GM20000 (cell line): ENCODE data around the gene LCE1C.

Source experiments
- DNase-seq: peaks from one replicate; pipeline ENCODE4 v3.0.0; 2012; ENCODE audit warnings: low spot score
- TF ChIP-seq, protein P1 (sequence below): IDR thresholded peaks from 2 replicates; pipeline ENCODE4 v1.5.1; 2012; ENCODE audit warnings: mild to moderate bottlenecking, control low read depth; ENCODE audit errors: extremely low read depth, missing control alignments

Gene LCE1C, protein sequence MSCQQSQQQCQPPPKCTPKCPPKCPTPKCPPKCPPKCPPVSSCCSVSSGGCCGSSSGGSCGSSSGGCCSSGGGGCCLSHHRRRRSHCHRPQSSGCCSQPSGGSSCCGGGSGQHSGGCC

DNA sequence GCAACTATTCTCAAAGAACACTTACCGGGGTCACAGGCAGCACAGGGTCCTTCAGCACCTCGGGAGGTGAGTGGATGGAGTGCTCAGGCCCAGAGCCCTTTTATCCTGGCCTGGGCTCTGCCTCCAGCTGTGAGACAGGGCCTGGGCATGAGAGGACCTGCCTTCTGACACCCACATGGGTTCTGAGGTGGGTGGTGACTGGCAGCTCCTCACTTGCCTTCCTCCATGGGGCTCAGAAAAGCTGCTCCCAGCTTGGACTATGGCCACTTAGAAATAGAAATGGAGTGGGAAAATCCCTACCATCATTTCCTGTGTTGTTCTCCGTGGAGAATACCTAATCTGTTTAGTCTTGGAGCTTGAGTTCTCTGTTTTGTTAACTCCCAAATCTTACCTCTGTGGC lies at the start of gene LCE1C:
TSS of gene LCE1C (minus strand) at position 76 of the 400 bp plus-strand sequence. CDS start 1,173 bp downstream, outside the sequence.
- no peak for DNase-seq
- TF ChIP-seq, protein P1, sequence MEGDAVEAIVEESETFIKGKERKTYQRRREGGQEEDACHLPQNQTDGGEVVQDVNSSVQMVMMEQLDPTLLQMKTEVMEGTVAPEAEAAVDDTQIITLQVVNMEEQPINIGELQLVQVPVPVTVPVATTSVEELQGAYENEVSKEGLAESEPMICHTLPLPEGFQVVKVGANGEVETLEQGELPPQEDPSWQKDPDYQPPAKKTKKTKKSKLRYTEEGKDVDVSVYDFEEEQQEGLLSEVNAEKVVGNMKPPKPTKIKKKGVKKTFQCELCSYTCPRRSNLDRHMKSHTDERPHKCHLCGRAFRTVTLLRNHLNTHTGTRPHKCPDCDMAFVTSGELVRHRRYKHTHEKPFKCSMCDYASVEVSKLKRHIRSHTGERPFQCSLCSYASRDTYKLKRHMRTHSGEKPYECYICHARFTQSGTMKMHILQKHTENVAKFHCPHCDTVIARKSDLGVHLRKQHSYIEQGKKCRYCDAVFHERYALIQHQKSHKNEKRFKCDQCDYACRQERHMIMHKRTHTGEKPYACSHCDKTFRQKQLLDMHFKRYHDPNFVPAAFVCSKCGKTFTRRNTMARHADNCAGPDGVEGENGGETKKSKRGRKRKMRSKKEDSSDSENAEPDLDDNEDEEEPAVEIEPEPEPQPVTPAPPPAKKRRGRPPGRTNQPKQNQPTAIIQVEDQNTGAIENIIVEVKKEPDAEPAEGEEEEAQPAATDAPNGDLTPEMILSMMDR: no peak

DNA sequence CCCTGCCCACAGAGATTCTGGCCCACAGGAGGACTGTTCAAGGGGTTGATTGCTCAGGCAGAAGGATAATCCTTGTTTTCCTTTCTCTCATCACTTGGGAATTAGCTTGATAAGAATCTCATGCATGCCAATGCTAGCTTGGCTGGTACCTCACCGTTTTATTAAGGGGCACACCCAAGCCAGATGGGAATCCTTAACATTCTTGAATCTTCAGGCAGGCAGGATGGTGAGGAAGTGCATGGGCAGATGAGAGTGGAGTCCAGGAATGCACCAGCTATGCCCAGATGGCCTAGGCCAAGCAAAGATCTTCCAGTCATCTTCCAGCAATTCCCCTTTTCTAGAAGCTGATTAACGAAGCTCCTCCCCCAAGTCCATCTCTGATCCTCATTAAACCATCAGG lies 49.2 kb upstream of the LCE1C start:
- no peak for DNase-seq
- TF ChIP-seq, protein P1: no peak

DNA sequence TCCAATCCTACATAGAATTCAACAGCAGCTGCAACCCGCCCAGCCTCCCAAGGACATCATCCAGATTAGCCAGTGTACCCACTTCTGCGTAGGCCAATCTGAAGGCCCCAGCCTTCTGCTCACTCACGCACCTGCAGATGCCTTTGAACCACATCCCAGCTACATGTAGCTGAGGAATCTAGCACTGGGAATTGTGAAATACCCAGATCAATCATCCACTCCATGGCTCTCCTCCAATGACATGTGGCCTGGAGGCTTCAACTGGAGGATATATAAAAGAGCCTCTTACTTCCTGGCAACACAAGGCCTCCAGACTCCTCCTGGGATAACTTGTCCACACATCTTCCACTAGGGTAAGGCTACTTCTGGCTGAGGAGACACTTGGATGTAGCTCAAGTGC lies 36.1 kb upstream of the LCE1C start, which contains the start of gene LCE6A:
TSS of gene LCE6A (plus strand) at position 301 of the 400 bp plus-strand sequence. CDS start 665 bp downstream, outside the sequence.
- TF ChIP-seq, protein P1: no peak
- no peak for DNase-seq

DNA sequence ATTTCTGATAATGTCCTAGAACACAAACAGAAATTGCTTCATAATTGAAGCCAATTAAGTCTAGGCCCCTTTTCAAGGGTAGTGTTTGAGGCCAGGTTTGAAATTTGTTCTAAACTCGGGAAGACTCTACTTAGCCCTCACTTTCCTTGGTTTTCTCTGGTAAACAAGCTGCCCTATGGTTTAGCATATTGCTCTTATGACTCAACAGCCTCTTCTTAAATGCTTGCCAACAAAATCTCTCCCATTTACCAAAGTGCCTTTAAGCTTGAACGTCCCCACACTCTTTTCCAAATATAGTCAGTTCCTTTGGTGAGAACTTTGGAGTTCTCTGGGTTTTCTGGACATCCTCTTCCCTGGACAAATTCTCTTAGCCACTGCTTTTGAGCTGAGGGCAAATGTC lies 30.4 kb upstream of the LCE1C start:
- DNase-seq: no peak
- TF ChIP-seq, protein P1: no peak

DNA sequence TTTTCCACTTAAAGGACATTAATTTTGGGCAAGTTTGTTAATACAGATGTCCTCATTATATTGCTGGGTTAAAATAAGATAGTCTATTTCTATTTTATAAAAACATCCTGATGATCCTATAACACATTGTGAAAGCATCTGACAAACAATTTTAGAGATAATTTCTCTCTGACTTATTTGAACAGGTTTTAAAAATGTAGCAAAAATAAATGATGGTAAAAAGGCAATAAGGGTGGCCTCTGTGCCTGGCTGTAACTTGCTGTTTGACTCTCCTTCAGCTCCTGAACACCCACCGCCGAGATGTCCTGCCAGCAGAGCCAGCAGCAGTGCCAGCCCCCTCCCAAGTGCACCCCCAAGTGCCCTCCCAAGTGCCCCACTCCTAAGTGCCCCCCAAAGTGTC lies 20.7 kb upstream of the LCE1C start, which contains the start of gene LCE1A:
TSS of gene LCE1A (plus strand) at position 301 of the 400 bp plus-strand sequence. CDS start at position 301, 0 bp downstream.
- DNase-seq: no peak
- TF ChIP-seq, protein P1: no peak

DNA sequence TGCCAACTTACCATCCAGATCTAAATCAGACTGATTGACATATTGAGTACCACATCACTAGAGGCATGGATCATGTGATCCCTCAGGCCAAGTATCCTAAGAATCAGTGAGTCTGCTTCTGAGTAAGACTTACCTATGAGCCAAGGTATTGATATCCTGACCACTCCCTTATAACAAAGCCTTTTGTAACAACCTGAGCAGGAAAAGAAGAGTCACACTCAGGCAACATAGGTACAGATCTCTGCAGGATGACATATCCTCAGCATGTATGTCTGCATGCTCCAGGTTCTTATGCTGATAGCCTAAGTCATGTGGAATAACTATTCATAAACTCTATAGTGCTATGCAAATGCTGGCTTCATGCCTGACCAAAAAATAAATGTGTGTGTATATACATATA lies 18.5 kb upstream of the LCE1C start:
- TF ChIP-seq, protein P1: no peak

DNA sequence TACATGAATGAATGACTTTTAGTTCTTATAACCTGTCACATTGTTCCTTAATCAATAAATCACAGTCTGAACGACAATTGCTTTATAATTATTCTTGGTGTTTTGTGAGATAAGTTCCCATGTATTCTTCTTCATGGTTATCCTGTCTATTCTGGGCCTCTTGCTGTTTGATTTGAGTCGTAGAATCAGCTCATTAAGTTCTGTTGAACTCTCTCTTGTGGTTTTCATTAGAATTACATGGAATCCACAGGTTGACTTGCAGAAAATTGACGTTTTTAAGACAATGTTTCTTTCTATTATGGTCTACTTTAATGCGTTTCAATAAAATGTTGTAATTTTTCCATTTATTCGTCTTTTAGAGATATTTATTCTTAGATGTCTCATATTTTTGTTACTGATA lies 16.8 kb upstream of the LCE1C start:
- TF ChIP-seq, protein P1: no peak
- DNase-seq: no peak

More for the DNA sequence above, 18.5 kb upstream of the LCE1C start:
- DNase-seq: no peak
